ENCODE measurements around the gene CSNK2A1.
"Not testable (repeated sequence)": the region's sequence is repeated elsewhere in the genome, so short reads cannot be mapped to it uniquely, and the experiment has no call there.

CSNK2A1 gene

GRCh38 chr20:478010-478948 lies 65.3 kb downstream of the CSNK2A1 start:
- no peak overlapping the region for H3K27ac ChIP-seq (replicated peaks)
- DNase-seq (ENCODE audit: low read depth in 1 of 2, low spot score in 1 of 2) = no peak
- TF ChIP-seq POLR2AphosphoS5 (IDR thresholded peaks at IDR 0.05; ENCODE audit: low read depth) (no peak), GABPA (IDR thresholded peaks at IDR 0.05; ENCODE audit: low read depth) (no peak)
- TF ChIP-seq, protein P1, sequence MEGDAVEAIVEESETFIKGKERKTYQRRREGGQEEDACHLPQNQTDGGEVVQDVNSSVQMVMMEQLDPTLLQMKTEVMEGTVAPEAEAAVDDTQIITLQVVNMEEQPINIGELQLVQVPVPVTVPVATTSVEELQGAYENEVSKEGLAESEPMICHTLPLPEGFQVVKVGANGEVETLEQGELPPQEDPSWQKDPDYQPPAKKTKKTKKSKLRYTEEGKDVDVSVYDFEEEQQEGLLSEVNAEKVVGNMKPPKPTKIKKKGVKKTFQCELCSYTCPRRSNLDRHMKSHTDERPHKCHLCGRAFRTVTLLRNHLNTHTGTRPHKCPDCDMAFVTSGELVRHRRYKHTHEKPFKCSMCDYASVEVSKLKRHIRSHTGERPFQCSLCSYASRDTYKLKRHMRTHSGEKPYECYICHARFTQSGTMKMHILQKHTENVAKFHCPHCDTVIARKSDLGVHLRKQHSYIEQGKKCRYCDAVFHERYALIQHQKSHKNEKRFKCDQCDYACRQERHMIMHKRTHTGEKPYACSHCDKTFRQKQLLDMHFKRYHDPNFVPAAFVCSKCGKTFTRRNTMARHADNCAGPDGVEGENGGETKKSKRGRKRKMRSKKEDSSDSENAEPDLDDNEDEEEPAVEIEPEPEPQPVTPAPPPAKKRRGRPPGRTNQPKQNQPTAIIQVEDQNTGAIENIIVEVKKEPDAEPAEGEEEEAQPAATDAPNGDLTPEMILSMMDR (IDR thresholded peaks at IDR 0.05; ENCODE audit: insufficient read depth, low read length) = no peak
- no peak overlapping the region for H3K4me3 ChIP-seq (replicated peaks; ENCODE audit: insufficient read depth, low read length)
- no peaks in the 10 kb centered on the region for H3K27me3 ChIP-seq (ENCODE audit: insufficient read depth, poor library complexity, severe bottlenecking)

- H3K4me3 ChIP-seq (replicated peaks; ENCODE audit: insufficient read depth, low read length); H3K27me3 ChIP-seq (ENCODE audit: insufficient read depth, poor library complexity, severe bottlenecking); H3K27ac ChIP-seq (replicated peaks); DNase-seq (ENCODE audit: low read depth in 1 of 2, low spot score in 1 of 2): not testable (repeated sequence)
Observed at GRCh38 chr20:476561-477249, 66.9 kb downstream of the CSNK2A1 start.

DNA sequence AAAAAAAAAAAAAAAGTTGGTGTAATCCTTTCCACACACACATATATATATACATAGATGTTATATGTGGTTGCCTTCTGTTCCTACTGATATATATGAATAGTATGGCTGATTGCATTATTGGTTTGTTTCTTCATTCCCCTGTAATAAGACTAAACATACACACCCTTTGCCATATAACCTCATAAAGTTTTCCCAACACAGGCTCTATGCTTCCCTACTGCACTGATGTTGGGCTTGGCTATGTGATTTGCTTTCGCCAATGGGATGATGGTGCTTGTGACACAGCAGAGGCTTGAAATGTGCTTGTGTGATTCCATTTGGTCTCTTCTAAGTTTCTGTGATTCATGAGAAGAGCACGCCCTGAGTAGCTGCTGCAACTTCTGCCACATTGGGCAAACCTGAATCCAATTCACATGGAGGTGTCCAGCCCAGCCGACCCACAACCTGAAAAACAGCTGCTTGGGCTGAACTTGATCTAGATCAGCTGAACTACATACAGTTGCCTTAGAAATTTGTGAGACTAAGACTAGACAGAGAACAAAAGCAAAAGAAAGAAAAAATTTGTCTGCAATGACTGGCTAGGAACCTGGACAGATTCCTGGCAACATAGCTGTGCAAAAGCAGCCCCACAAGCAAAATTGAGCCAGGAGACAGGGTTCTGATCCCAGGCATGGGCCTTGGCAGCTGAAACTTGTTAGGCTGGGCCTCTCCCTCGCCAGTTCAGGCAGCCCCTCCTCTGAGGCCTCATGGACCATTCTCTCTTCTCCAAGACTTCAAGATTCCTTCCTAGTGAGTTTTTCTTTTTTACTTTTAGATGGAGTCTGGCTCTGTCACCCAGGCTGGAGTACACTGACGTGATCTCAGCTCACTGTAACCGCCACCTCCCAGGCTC lies 67.9 kb downstream of the CSNK2A1 start:
- TF ChIP-seq, protein P1 (IDR thresholded peaks at IDR 0.05; ENCODE audit: insufficient read depth, low read length) = no peak
- TF ChIP-seq POLR2AphosphoS5 (IDR thresholded peaks at IDR 0.05; ENCODE audit: low read depth) = no peak
- no peak for TF ChIP-seq GABPA (IDR thresholded peaks at IDR 0.05; ENCODE audit: low read depth)
- no peak for TF ChIP-seq SPI1 (IDR thresholded peaks at IDR 0.05; ENCODE audit: borderline replicate concordance, low read depth)
- TF ChIP-seq, protein P2, sequence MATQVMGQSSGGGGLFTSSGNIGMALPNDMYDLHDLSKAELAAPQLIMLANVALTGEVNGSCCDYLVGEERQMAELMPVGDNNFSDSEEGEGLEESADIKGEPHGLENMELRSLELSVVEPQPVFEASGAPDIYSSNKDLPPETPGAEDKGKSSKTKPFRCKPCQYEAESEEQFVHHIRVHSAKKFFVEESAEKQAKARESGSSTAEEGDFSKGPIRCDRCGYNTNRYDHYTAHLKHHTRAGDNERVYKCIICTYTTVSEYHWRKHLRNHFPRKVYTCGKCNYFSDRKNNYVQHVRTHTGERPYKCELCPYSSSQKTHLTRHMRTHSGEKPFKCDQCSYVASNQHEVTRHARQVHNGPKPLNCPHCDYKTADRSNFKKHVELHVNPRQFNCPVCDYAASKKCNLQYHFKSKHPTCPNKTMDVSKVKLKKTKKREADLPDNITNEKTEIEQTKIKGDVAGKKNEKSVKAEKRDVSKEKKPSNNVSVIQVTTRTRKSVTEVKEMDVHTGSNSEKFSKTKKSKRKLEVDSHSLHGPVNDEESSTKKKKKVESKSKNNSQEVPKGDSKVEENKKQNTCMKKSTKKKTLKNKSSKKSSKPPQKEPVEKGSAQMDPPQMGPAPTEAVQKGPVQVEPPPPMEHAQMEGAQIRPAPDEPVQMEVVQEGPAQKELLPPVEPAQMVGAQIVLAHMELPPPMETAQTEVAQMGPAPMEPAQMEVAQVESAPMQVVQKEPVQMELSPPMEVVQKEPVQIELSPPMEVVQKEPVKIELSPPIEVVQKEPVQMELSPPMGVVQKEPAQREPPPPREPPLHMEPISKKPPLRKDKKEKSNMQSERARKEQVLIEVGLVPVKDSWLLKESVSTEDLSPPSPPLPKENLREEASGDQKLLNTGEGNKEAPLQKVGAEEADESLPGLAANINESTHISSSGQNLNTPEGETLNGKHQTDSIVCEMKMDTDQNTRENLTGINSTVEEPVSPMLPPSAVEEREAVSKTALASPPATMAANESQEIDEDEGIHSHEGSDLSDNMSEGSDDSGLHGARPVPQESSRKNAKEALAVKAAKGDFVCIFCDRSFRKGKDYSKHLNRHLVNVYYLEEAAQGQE (IDR thresholded peaks at IDR 0.05; ENCODE audit: insufficient replicate concordance, low read depth) = no peak
- Histone ChIP-seq H3K4me3 (replicated peaks; ENCODE audit: insufficient read depth, low read length) (no peak overlapping the region), H3K27ac (replicated peaks) (no peak overlapping the region), H3K27me3 (ENCODE audit: insufficient read depth, poor library complexity, severe bottlenecking) (no peaks in the 10 kb centered on the region)
- DNase-seq (ENCODE audit: low read depth in 1 of 2, low spot score in 1 of 2) = no peak

- H3K27ac ChIP-seq (replicated peaks) = no peak overlapping the region
- H3K27me3 ChIP-seq (ENCODE audit: insufficient read depth, poor library complexity, severe bottlenecking) = no peaks in the 10 kb centered on the region
- no peak for DNase-seq (ENCODE audit: low read depth in 1 of 2, low spot score in 1 of 2)
- no peak overlapping the region for H3K4me3 ChIP-seq (replicated peaks; ENCODE audit: insufficient read depth, low read length)
- TF ChIP-seq, protein P2 (IDR thresholded peaks at IDR 0.05; ENCODE audit: insufficient replicate concordance, low read depth) = no peak
- TF ChIP-seq SPI1 (IDR thresholded peaks at IDR 0.05; ENCODE audit: borderline replicate concordance, low read depth) (no peak), GABPA (IDR thresholded peaks at IDR 0.05; ENCODE audit: low read depth) (no peak), POLR2AphosphoS5 (IDR thresholded peaks at IDR 0.05; ENCODE audit: low read depth) (no peak)
- TF ChIP-seq, protein P1 (IDR thresholded peaks at IDR 0.05; ENCODE audit: insufficient read depth, low read length) = no peak
Observed at GRCh38 chr20:474581-474980, 69.0 kb downstream of the CSNK2A1 start.
